Measurements from ENCODE around the gene GLB1L2. TPM values are rescaled to one million over a fixed set of nuclear protein-coding genes. Genes with fewer than 3 reads are reported as not detected.

The GLB1L2 gene
- total and polyA plus RNA-seq, 2 donors = 1.5 to 8.1 TPM

DNA sequence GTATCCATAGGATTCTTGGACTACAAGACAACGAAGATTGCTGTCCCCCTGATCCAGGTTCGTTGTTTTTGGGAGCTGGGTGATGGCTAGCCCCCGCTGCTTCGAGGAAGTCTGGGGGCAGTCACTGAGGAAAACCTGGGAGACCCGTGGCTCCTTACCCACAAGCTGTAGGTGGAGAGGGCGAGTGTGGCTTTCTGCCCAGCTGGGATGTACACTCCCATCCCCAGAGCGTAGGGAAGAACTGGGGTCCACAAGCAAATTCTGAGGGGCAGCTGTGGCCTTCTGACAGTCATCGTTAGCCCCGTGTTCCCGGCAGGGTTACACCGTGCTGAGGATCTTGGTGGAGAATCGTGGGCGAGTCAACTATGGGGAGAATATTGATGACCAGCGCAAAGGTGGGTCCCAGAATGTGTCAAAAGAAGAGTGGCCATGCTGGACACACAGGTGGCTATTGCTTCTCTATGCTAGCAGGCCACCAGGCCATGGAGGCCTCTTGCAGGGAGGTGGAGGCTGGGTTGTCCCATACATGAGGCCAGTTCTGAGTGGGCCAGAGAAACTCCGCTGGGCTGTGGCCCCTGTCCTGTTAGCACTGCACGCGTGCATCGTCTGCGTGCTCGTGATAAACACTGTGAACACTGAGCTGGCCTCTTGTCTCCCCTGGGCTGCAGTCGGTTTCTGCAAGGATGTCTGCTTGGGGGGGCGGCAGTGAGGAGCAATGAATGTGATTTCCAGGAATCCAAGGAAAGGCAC lies 39.8 kb downstream of the GLB1L2 start:
- Histone ChIP-seq H3K4me3 (ENCODE audit: low read depth, low read length) (no peak overlapping the region), H3K4me1 (ENCODE audit: insufficient read depth) (no peaks in the 10 kb centered on the region), H3K36me3 (ENCODE audit: insufficient read depth) (no peaks in the 10 kb centered on the region), H3K27ac (ENCODE audit: low read depth) (no peak overlapping the region)
- WGBS = 91% methylated on average over 22 of the region's 22 CpGs
- no peak for DNase-seq (ENCODE audit: extremely low spot score)

DNA sequence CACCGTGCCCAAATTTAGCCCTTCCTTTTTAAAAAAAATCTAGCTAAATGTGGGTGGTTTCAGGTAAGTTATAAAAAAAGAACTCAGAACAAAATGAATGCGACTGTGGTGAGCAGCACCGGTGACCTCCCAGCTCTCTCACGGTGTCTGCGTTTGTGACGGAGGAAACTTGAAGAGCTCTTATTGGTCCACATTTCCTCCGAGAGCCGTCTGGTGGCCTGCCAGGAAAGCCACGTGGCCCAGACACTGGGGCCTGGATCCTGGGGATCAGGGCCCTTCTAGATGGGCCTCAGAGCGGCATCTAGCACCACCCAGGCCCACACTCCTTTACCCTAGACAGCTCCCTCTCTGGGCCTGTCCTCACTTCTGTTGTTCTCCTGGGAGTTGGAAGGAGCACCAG lies 40.7 kb downstream of the GLB1L2 start:
- DNase-seq (ENCODE audit: extremely low spot score) = no peak
- H3K4me3 ChIP-seq (ENCODE audit: low read depth, low read length) = no peak overlapping the region
- H3K27ac ChIP-seq (ENCODE audit: low read depth) = no peak overlapping the region
- H3K4me1 ChIP-seq (ENCODE audit: insufficient read depth) = no peaks in the 10 kb centered on the region
- no peaks in the 10 kb centered on the region for H3K36me3 ChIP-seq (ENCODE audit: insufficient read depth)
- WGBS = 83% methylated on average over 10 of the region's 10 CpGs

DNA sequence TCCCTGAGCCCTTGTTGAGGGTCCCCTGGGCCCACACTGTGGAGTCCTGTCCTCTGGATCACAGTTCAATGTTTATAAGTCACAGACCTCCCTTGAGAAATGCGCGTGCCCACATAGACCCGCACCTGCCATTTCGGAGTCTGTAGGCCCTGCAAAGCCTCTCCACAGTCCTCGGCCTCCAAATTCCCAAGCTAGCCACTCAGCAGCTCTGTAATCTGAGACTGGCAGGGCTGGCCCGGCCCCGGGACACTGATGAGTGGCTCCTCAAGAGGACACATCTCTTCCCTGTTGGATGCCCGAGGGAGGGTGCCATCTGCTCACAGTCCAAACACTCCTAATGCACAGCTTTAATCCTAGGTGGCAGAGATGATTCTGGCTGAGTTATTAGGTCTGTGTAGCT lies 41.2 kb downstream of the GLB1L2 start:
- 77% methylated on average over 8 of the region's 8 CpGs for WGBS
- Histone ChIP-seq H3K36me3 (ENCODE audit: insufficient read depth) (no peaks in the 10 kb centered on the region), H3K4me1 (ENCODE audit: insufficient read depth) (no peaks in the 10 kb centered on the region), H3K4me3 (ENCODE audit: low read depth, low read length) (no peak overlapping the region), H3K27ac (ENCODE audit: low read depth) (no peak overlapping the region)
- DNase-seq (ENCODE audit: extremely low spot score) = no peak

DNA sequence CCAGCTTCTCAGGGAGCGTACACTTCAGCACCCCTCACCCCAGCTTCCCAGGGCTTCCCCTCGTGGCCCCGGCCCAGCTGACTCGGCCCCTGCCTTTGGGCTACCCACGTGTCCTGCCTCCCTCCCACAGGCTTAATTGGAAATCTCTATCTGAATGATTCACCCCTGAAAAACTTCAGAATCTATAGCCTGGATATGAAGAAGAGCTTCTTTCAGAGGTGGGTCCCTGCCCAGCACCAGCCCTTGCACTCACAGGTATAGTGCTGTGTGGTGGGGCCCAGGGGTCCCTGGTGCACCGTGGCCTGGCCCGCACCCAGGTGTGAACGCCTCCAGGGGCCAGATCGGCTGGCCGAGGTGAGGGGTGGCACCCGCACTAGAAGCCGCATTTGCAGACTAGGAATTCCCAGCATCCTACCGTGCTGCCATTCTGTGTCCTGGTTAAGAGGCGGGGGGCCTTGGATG lies 41.8 kb downstream of the GLB1L2 start:
- no peak for DNase-seq (ENCODE audit: extremely low spot score)
- H3K36me3 ChIP-seq (ENCODE audit: insufficient read depth) = no peaks in the 10 kb centered on the region
- no peak overlapping the region for H3K4me3 ChIP-seq (ENCODE audit: low read depth, low read length)
- no peak overlapping the region for H3K27ac ChIP-seq (ENCODE audit: low read depth)
- no peaks in the 10 kb centered on the region for H3K4me1 ChIP-seq (ENCODE audit: insufficient read depth)
- WGBS = 80% methylated on average over 14 of the region's 14 CpGs

DNA sequence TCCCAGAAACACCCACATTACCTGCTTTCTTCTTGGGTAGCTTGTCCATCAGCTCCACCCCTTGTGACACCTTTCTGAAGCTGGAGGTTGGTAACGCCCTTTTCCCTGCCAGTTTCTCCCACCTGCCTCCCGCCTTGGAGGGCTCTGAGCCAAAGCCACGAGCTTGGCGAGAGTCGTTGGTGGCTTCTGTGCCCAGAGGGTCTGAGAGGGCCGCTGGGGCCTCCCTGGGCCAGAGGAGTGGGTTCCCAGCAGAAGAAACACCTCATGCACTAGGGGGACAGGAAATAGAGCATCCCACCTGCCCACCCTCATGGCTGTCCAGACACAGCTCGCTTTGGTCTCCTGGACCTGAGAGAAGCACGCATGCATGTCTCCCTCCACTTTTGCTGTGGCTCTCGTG lies 42.4 kb downstream of the GLB1L2 start:
- 83% methylated on average over 9 of the region's 9 CpGs for WGBS

DNA sequence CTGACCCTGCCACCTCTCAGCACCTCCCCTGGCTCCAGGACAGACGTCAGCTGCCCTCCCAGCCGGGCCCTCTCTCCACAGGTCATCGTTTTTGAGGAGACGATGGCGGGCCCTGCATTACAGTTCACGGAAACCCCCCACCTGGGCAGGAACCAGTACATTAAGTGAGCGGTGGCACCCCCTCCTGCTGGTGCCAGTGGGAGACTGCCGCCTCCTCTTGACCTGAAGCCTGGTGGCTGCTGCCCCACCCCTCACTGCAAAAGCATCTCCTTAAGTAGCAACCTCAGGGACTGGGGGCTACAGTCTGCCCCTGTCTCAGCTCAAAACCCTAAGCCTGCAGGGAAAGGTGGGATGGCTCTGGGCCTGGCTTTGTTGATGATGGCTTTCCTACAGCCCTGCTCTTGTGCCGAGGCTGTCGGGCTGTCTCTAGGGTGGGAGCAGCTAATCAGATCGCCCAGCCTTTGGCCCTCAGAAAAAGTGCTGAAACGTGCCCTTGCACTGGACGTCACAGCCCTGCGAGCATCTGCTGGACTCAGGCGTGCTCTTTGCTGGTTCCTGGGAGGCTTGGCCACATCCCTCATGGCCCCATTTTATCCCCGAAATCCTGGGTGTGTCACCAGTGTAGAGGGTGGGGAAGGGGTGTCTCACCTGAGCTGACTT lies 43.2 kb downstream of the GLB1L2 start:
- Histone ChIP-seq H3K4me1 (ENCODE audit: insufficient read depth) (no peaks in the 10 kb centered on the region), H3K27ac (ENCODE audit: low read depth) (no peak overlapping the region), H3K36me3 (ENCODE audit: insufficient read depth) (no peaks in the 10 kb centered on the region), H3K4me3 (ENCODE audit: low read depth, low read length) (no peak overlapping the region)
- 82% methylated on average over 16 of the region's 16 CpGs for WGBS
- no peak for DNase-seq (ENCODE audit: extremely low spot score)

More for the DNA sequence above, 42.4 kb downstream of the GLB1L2 start:
- Histone ChIP-seq H3K27ac (ENCODE audit: low read depth) (no peak overlapping the region), H3K4me1 (ENCODE audit: insufficient read depth) (no peaks in the 10 kb centered on the region), H3K36me3 (ENCODE audit: insufficient read depth) (no peaks in the 10 kb centered on the region), H3K4me3 (ENCODE audit: low read depth, low read length) (no peak overlapping the region)
- DNase-seq (ENCODE audit: extremely low spot score) = no peak

DNA sequence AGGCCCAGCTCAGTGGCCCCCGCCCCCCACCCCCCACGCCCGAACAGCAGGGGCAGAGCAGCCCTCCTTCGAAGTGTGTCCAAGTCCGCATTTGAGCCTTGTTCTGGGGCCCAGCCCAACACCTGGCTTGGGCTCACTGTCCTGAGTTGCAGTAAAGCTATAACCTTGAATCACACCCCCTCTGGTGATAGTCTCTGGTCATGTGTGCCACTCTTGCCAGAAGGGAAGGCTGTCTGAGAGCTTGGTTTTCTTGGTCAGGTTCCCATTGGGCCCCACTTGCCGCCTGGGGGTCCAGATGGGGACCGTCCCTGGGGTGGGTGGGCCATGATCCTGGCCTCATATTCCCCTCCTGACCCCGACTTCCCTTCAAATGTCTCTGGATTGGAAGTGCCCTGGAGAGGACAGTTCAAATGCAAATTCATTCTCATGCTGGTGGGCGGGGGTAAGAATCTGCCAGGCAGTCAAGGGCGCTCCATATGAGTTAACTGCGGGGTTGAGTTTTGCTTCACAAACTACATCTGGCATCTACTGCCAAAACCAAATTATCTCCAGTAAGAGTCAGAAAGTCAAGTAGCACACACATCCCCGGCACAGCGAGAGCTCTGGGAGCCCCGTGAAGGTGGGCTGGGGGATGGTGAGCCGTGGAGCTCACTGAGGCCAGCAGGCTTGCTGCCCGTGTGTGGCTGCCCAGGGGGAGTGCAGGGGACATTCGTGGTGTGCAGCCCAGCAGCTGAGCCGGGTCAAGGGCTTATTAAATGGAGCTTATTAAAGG lies 44.5 kb downstream of the GLB1L2 start:
- Histone ChIP-seq H3K4me3 (ENCODE audit: low read depth, low read length) (no peak overlapping the region), H3K4me1 (ENCODE audit: insufficient read depth) (no peaks in the 10 kb centered on the region), H3K36me3 (ENCODE audit: insufficient read depth) (no peaks in the 10 kb centered on the region), H3K27ac (ENCODE audit: low read depth) (no peak overlapping the region)
- 73% methylated on average over 18 of the region's 18 CpGs for WGBS
- no peak for DNase-seq (ENCODE audit: extremely low spot score)

DNA sequence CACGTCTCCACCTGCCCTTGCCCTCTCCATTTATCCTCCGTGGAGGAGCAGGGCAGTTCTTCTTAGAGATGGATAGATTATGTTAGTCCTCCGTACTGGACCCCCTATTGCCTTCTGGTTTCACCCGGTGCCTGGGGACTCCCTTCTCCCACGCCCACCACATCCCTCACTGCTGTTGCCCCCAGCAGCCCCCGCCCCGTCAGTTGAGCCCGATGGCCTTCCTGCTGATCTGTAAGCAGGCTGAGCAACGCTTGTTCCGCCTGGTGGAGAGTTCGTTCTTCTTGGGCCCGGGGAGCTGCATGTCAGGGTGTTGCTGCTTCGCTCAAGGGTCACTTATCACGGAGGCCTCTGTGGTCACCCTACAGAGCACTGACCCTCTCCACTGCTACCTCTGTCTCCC lies 46.1 kb downstream of the GLB1L2 start:
- 90% methylated on average over 14 of the region's 14 CpGs for WGBS
- no peak overlapping the region for H3K27ac ChIP-seq (ENCODE audit: low read depth)
- no peak for DNase-seq (ENCODE audit: extremely low spot score)
- H3K4me1 ChIP-seq (ENCODE audit: insufficient read depth) = no peaks in the 10 kb centered on the region
- no peak overlapping the region for H3K4me3 ChIP-seq (ENCODE audit: low read depth, low read length)
- H3K36me3 ChIP-seq (ENCODE audit: insufficient read depth) = no peaks in the 10 kb centered on the region

DNA sequence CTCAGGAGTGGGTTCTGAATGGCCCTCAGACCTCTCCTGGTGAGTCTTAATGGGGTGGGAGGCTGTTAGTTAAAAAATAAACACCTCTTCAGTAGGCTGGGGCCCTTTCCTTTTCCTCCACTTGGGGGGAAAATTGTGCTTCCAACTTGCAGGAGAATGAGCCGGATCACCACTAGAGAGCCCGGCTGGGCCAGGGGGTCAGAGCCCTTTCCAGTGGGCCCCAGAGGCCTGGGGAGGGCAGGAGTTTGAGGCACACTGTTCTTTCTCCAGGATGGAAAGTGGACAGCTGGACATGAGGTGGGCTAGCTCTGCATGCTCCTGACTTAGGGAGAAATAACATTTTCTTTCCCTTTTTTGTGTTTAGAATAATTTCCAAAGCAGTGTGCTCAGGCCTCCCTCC lies 47.5 kb downstream of the GLB1L2 start:
- no peak overlapping the region for H3K27ac ChIP-seq (ENCODE audit: low read depth)
- no peaks in the 10 kb centered on the region for H3K36me3 ChIP-seq (ENCODE audit: insufficient read depth)
- H3K4me3 ChIP-seq (ENCODE audit: low read depth, low read length) = no peak overlapping the region
- no peak for DNase-seq (ENCODE audit: extremely low spot score)
- H3K4me1 ChIP-seq (ENCODE audit: insufficient read depth) = no peaks in the 10 kb centered on the region
- 87% methylated on average over 2 of the region's 2 CpGs for WGBS

DNA sequence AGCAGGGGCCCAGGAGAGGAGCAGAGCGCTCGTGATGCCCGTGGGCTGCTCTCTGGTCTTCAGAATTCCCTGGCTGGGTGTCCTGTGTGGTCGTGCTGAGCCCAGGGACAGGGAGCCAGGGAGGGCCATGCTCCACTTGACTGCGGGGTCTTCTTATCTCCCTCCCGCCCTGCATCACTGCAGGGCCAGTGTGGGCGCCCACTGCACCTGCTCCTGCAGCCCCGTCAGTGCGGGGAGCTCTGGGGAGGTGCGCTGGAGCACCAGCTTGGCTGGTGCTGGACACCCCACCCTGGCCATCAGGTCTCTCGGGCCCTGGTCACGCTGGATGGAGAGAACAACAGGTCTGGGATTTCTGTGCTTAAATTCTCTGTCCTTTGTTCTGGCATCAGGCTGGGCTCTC lies 48.4 kb downstream of the GLB1L2 start:
- Histone ChIP-seq H3K4me1 (ENCODE audit: insufficient read depth) (no peaks in the 10 kb centered on the region), H3K27ac (ENCODE audit: low read depth) (no peak overlapping the region), H3K36me3 (ENCODE audit: insufficient read depth) (no peaks in the 10 kb centered on the region), H3K4me3 (ENCODE audit: low read depth, low read length) (no peak overlapping the region)
- 87% methylated on average over 12 of the region's 12 CpGs for WGBS
- DNase-seq (ENCODE audit: extremely low spot score) = no peak

DNA sequence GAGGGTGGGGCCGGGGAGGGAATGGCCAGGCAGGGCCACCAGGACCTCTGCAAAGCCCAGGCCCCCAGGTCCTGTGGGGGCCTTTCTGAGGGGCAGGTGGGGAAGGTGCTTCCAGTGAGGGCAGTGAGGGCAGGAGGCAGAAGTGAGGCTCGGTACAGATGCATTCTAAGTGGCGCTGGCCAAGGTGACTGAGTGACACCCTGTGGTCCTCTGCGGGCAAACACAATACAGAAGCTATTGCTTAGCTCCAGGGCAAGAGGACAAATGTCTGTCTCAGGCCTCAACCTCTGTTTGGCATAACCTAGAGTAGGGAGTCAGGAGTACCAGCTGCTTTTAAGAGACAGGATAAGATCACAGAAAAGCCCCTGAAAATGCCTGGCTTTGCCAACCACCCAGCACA lies 49.0 kb downstream of the GLB1L2 start:
- no peak overlapping the region for H3K4me3 ChIP-seq (ENCODE audit: low read depth, low read length)
- H3K4me1 ChIP-seq (ENCODE audit: insufficient read depth) = no peaks in the 10 kb centered on the region

DNA sequence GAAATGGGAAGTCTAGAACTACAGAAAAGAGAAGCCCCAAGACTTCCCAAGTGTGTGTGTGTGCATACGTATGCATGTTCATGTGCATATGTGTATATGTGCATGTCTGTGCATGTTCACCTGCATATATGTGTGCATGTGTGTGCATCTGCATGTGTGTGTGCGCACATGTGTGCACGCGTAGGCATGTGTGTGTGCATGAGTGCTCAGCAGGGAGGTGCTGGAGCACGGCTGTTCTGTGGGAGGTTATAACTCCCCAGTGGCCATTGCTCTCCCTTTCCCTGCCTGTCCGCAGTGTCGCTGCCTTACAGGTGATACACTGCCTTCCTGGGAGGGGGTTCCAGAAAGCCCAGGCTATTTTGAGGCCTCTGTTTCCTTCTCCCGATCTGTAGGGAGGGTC lies 50.5 kb downstream of the GLB1L2 start:
- Histone ChIP-seq H3K4me3 (ENCODE audit: low read depth, low read length) (no peak overlapping the region), H3K4me1 (ENCODE audit: insufficient read depth) (no peaks in the 10 kb centered on the region), H3K36me3 (ENCODE audit: insufficient read depth) (no peaks in the 10 kb centered on the region), H3K27ac (ENCODE audit: low read depth) (no peak overlapping the region)
- DNase-seq (ENCODE audit: extremely low spot score) = no peak
- WGBS = 89% methylated on average over 8 of the region's 8 CpGs

More for the DNA sequence above, 49.0 kb downstream of the GLB1L2 start:
- Histone ChIP-seq H3K27ac (ENCODE audit: low read depth) (no peak overlapping the region), H3K36me3 (ENCODE audit: insufficient read depth) (no peaks in the 10 kb centered on the region)
- 76% methylated on average over 4 of the region's 4 CpGs for WGBS
- DNase-seq (ENCODE audit: extremely low spot score) = no peak

DNA sequence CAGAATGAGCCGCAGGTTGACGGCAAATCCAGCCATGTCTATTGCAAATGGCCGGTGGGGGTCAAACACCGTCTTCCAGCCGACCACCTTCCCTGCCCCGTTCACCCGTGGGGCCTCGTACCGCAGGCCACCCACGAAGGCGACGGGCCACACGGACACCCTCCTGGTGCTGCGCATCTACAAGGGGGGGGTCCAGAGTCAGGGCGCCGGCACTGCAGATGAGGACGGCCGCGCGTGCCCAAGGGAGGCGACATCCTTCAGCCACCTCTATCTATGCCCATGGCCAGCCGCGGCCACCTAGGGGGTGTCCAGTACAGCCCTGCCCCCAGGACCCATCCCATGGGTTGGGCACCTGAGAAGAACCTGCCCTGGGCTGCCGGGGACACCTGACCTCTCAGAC lies 51.0 kb downstream of the GLB1L2 start:
- Histone ChIP-seq H3K36me3 (ENCODE audit: insufficient read depth) (no peaks in the 10 kb centered on the region), H3K4me3 (ENCODE audit: low read depth, low read length) (no peak overlapping the region)
- WGBS = 94% methylated on average over 24 of the region's 24 CpGs

More for the DNA sequence above, 51.0 kb downstream of the GLB1L2 start:
- Histone ChIP-seq H3K27ac (ENCODE audit: low read depth) (no peak overlapping the region), H3K4me1 (ENCODE audit: insufficient read depth) (no peaks in the 10 kb centered on the region)
- DNase-seq (ENCODE audit: extremely low spot score) = no peak

Measured in urinary bladder (tissue), 4 donors.